ENCODE results near the gene GRID1.
"Not testable (repeated sequence)": the region's sequence is repeated elsewhere in the genome, so short reads cannot be mapped to it uniquely, and the experiment has no call there.

GRID1 gene

DNA sequence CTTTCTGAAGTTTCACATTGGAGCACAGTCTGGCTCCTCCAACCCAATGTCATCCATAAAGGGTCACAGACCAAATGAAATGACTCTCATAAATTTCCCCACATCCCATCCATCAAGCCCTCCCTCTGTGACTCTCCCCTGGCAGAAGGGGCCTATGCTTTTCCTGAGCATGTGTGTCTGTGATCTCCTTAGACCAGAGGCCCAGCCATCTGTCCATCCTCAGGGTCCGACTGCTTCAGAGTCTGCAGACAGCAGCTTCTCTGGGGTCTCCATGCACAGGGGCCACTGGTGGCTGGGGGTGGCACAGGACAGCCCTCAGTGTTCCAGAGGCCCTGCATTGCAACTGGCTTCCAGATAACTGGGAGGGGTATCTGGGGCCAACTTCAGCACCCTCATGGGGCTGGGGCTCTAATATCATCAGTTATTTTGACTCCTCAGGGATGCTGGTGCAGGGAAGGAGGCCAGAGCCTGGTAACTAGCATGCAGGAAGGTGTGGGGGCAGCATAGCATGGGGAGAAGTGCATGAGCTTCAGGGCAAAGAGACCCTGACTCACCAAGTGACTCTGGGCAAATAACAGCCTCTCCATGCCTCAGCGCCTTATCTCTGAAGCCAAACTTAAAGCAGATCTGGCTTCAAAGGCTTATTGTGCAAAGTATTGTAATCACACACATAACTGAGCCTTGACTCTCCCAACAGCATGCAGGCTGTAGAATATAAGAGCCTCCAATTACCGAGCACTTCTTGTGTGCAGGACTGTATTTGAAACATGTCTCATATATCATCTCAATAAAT is 266.9 kb downstream of the GRID1 start:
- no peak for DNase-seq

DNA sequence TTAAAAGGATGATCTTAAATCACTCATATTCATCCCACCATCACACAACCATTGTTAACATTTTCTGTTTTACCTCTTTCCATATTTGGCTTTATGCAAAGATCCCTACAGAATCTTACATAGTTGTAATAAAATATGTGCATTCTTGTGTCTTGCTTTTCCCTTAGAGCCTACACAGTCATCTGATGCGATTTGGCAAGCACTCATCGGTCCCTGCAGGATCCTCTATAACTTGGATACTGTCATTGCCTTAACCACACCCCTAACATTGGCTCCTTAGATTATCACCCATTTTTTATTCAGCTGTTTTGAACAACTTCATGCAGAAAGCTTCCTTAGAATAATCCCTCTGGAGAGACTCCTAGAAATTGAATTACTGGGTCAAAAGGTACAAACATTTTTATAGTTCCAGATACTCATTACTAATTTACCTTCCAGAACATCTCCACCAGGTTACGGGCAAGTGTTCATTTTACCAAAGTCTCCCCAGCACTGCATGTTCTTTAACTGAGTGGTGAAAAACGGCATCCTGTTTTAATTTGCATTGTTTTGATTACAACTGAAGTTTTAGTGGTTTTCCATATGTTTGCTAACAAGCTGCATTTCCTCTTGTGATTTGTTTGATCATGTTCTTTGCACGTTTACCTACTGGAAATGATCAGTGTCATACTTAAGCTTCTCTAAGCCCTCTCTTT is 268.3 kb downstream of the GRID1 start:
- DNase-seq: no peak

DNA sequence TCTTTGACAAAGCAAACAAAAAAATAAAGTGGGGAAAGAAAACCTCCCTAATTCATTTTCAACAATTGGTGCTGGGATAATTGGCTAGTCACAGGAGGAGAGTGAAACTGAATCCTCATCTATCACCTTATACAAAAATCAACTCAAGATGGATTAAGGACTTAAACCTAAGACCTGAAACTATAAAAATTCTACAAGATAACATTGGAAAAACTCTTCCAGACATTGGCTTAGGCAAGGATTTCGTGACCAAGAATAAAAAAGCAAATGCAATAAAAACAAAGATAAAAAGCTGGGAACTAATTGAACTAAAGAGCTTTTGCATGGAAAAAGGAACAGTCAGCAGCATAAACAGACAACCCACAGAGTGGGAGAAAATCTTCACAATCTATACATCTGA is 271.5 kb downstream of the GRID1 start:
- DNase-seq: not testable (repeated sequence)

- DNase-seq: not testable (repeated sequence)
Observed at GRCh38 chr10:86092311-86092710, 274.3 kb downstream of the GRID1 start.

DNA sequence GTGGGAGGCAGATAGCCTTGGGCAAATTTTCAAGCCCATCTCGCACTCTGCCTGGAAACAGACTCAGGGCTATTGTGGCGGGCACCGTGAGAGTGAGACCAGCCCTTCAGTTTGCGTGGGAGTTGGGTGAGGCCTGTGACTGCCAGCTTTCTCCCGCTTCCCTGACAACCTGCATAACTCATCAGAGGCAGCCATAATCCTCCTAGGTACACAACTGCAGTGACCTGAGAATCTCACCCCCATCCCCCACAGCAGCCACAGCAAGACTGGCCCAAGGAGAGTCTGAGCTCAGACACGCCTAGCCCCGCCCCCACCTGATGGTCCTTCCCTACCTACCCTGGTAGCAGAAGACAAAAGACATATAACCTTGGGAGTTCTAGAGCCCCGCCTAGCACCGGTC is 275.4 kb downstream of the GRID1 start:
- DNase-seq: no peak

GRCh38 chr10:86090807-86091206 is 275.8 kb downstream of the GRID1 start:
- DNase-seq: no peak

GRCh38 chr10:86087716-86088115 is 278.9 kb downstream of the GRID1 start:
- no peak for DNase-seq

- no peak for DNase-seq
Observed at GRCh38 chr10:86086418-86086817, 280.2 kb downstream of the GRID1 start.

DNA sequence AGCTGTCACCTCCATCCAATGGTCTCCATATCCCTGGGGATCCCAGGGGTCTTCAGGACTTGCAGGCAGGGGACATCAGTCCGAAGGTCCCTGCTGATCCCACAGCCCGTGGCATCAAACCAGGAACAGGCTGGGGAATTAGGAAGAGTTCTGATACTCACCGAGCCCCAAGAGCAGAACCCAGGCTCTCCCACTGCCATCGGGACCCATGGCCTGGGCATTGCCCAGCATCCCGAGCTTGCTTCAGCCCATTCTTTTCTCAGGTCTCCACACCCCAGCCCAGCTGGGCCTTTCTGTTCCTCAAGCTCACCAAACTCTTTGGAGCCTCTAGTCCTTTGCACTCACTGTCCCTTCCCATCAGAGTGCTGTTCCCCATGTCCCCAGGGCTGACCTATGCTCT is 280.9 kb downstream of the GRID1 start:
- DNase-seq: no peak

DNA sequence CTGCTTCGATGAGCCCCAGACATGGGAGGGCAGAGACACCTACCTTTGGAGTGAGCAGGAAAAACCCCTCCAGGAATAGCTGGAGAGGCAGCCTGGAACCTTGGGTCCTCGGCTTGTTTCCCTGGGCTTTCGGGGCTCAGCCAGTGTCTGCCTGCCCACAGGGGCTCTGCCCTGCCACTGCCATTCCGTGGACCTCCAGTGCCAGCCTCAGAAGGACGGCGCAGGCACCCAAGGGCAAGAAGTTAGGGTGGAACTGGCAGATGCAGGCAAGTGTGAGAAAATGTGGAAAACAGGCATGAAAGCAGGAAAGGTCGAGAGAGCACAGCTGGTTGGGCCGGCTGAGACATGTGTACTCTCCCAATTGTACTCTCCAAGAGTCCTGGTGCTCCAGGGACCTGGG is 281.5 kb downstream of the GRID1 start:
- DNase-seq: no peak

DNA sequence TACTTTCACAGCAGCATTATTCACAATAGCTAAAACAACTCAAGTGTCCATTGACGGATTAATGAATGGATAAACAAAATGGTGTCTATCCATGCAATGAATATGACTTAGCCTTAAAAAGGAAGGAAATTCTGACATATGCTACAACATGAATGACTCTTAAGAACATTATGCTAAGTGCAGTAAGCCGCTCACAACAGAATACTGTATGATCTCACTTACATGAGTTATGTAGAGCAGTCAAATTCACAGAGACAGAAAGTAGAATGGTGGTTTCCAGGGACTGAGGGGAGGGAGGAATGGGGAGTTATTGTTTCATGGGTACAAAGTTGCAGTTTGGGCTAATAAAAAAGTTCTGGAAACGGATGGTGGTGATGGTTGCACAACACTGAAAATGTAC is 282.0 kb downstream of the GRID1 start:
- no peak for DNase-seq

DNA sequence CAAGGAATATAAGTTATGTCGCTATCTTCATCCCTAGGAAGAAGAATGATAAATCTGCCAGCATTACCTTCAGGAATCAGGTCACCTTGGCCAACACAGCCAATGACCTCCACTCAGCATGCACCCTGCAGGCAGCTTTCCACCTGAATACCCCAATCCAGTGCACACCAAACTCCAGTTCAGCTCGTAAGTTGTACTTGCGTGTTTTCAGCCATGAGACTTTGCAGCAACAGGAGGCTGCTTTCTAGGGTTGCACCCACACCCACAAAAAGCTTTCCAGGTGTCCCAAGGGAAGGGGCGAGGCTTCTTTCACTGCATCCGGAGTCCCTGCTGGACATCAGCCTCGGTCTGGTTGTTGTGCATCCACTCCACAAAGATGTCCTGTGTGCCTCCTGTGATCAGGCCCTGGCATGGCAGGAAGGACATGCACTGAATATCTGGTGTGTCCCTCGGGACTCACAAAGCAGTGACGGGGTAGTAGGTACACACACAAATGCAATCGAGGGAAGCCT is 282.9 kb downstream of the GRID1 start:
- DNase-seq: no peak

DNA sequence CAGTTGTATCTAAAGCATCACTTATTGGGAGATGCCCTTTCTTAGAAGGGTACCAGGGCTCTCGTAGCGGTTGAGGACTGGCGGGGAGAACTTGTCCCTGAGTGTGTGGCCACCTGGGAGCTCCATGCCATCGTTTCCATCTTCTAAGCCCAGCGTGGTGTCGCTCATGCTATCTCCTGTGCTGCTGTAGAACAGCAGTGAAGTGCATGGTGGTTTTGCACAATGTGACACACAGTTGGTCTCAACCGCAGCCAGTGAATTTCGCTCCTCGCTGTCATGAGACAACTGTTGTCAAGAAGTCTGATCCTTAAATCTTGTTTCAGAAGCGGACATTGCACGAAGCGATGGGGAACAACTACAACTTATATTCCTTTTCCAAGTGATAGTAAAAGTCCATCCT is 283.4 kb downstream of the GRID1 start:
- DNase-seq: no peak

DNA sequence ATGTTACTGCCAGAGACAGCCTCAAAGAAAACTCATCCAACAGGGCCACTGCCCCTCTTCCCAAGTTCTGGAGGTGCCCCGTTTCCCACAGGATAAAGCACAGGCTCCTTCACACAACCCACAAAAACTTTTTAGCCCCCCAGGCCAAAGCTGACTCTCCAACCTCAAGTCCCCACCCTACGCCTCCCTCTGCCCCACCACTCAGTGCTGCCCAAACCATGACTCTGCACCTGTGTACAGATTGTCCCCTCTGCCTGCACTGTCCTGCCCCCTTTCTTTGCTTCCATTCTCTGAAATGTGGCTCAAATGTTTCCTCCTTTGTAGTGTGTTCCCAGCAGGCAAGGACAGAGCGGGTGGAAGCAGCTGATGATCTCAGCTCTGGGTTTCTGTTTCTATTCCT is 284.0 kb downstream of the GRID1 start:
- no peak for DNase-seq

DNA sequence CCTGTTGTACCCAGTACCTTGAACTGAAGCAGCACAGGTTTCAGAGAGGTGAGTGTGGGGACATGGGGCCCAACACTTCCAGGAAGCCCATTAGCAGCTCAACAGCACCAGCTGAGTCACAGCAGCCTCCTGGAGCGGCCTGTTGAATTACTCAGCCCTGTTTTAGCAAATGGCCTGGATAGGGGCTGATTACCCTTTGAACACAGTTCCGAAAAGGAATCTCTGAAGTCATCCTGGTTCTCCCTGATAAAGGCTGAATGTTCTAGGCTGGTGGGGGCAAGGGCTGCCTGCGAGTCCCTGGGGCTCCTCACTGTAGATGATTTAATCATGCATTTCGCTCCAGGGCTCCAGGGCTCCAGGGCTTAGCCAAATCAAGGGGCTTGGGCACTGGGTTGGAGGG is 287.5 kb downstream of the GRID1 start:
- DNase-seq: no peak

GRCh38 chr10:86078639-86079035 is 288.0 kb downstream of the GRID1 start:
- DNase-seq: no peak

GRCh38 chr10:86077871-86078638 is 288.5 kb downstream of the GRID1 start:
- no peak for DNase-seq

DNA sequence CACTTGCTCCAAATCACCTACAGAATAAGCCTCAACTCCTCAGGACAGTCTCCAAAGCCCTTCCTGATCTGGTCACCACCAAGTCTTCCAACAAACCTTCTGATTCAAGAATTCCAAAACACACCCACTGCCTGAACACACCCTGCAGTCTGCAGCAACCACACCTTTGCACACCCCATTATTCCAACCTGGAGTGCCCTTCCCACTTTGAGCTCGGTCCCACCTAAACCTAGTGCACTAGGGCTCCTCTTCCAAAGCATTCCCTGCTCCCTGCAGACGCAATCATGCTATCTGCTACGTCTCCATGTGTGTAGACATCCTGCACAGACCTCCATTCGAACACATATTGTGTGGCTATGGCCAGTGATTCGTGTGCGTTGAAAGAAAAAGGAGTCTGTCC is 289.3 kb downstream of the GRID1 start:
- no peak for DNase-seq

DNA sequence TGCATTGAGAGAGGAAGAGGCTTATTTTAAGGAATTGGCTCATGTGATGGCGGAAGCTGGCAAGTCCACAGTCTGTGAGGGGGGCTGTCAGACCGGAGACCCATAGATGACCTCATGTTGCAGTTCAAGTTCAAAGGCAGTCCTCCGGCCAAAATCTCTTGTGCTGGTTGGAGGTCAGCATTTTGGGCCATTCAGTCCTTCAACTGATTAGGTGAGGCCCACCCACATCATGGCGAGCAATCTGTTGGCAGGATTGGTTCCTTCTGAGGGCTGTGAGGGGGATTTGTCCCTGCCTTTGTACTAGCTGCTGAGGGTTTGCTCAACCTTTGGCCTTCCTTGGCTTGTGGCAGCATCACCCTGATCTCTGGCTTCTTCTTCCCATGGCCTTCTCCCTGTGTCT is 290.1 kb downstream of the GRID1 start:
- not testable (repeated sequence) for DNase-seq

- DNase-seq: no peak
Observed at GRCh38 chr10:86075512-86075911, 291.1 kb downstream of the GRID1 start.

DNA sequence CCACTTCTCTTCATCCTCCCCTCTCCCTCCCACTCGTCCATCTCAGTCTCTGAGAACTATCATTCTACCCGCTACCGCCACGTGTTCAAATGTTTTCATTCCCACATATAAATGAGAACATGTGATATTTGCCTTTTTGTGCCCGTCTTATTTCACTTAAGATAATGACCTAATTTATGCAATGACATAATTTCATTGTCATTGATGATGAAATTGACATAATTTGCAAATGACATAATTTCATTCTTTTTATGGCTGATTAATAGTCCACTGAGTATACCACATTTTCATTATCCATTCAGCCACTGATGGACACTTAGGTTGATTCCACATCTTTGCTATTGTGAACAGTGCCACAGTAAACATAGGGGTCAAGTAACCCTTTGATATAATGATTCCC is 292.3 kb downstream of the GRID1 start:
- no peak for DNase-seq

DNA sequence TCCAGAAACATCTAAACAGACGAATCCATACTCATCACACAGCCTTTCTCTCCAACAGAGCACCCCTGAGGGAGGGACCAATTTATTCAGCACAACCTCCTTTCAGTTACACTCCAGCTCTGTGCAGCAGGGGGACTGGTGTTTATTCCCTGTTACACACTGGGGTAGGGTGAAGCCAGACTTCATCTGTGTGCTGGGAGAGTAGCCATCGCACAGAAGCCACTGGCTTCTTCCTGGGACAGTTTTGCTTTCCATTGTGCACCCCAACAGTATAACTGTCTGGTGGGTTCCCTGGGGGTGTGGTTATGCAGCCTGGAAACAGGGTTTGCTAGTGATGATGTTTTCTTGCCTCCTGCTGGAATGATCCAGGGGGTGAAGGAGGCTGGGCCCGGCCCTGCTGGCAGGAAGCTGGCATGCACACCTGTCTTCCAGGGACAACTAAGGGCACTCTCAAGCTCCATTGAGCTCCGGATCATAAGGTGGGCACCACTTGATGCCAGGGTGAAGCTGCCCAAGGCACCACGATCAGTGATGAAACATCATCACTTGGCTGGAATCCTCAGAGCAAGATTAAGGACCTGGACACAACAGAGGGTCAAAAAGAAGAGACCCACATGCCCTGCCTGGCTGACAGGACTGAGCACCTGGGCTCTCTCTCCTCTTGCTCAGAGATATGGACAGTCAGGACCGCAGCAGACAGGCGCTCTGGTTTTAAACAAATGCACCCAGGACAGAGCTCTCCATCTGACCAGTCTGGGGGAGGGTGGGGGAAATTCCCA is 293.2 kb downstream of the GRID1 start:
- no peak for DNase-seq

DNA sequence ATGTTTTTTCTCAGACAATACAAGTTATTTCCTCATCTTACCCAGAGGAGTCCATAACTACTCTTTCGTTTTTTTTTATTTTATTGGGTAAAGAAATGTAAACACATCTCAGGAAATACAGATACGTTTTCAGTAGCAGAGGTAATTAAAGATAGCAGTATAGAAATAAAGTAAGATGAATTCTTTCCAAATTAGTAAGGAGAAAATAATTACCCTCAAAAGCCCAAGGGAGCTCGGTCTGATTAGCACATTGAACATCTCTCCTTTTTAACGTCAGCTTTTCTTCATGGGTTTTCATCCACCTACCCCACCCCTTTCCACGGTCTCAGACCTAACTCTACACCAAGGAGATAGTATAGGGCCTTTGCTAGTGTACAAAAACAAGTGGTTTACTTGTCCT is 294.2 kb downstream of the GRID1 start:
- no peak for DNase-seq

Data from stimulated activated CD8-positive, alpha-beta memory T cell treated with anti-CD3 and anti-CD28 coated beads, Interleukin-4, amount 100 ng/mL, for 48 hours (primary cell).